Mucosa of stomach (tissue), 1 donor: ENCODE measurements around the gene MAGEA9B.
A peak's percentile ranks its signal among the peaks of the same experiment; 100 is the strongest.
"Not testable (repeated sequence)": the region's sequence is repeated elsewhere in the genome, so short reads cannot be mapped to it uniquely, and the experiment has no call there.

Experiments used
- H3K27me3 ChIP-seq: one replicate; pipeline ENCODE4 v1.7.0; 2013; ENCODE audit warnings: mild to moderate bottlenecking, low read length; ENCODE audit not compliant: control insufficient read depth, insufficient read depth
- H3K36me3 ChIP-seq: one replicate; pipeline ENCODE4 v1.7.0; 2013; ENCODE audit warnings: low read length; ENCODE audit not compliant: control insufficient read depth, insufficient read depth
- H3K4me1 ChIP-seq: one replicate; pipeline ENCODE4 v1.7.0; 2013; ENCODE audit warnings: mild to moderate bottlenecking, low read length; ENCODE audit not compliant: control insufficient read depth, insufficient read depth
- H3K4me3 ChIP-seq: one replicate; pipeline ENCODE4 v1.7.0; 2013; ENCODE audit warnings: low read length
- H3K9ac ChIP-seq: one replicate; pipeline ENCODE4 v1.7.0; 2013; ENCODE audit warnings: mild to moderate bottlenecking, low read length, moderate library complexity
- H3K9me3 ChIP-seq: one replicate; pipeline ENCODE4 v1.7.0; 2013; ENCODE audit warnings: mild to moderate bottlenecking, low read length, moderate library complexity; ENCODE audit not compliant: control insufficient read depth
- donor health status: Pancreatic carcinoma.

MAGEA9B gene

GRCh38 chrX:149587359-149587758 lies at the start of gene MAGEA9B:
TSS of gene MAGEA9B (minus strand) at chrX:149587459. CDS start at chrX:149583179, 4,280 bp downstream.
- not testable (repeated sequence) for H3K4me3 ChIP-seq, H3K9me3 ChIP-seq, H3K4me1 ChIP-seq, H3K36me3 ChIP-seq, H3K9ac ChIP-seq, H3K27me3 ChIP-seq

GRCh38 chrX:149633511-149633910 lies 46.3 kb upstream of the MAGEA9B start:
- H3K36me3 ChIP-seq: no peaks in the 10 kb centered on the region
- peaks cover 16% of the 10 kb centered on the region for H3K4me1 ChIP-seq
- H3K9ac ChIP-seq: no peak overlapping the region
- no peaks in the 10 kb centered on the region for H3K9me3 ChIP-seq
- no peaks in the 10 kb centered on the region for H3K27me3 ChIP-seq
- H3K4me3 ChIP-seq: no peak overlapping the region

- Histone ChIP-seq H3K27me3 (no peaks in the 10 kb centered on the region), H3K9ac (peak within 1 kb of the TSS; percentile 64), H3K4me1 (peaks cover 18% of the 10 kb centered on the region), H3K36me3 (no peaks in the 10 kb centered on the region), H3K4me3 (peak within 1 kb of the TSS; percentile 71), H3K9me3 (no peaks in the 10 kb centered on the region)
Observed at GRCh38 chrX:149631234-149632165, 44.2 kb upstream of the MAGEA9B start, which contains the start of gene TMEM185A. TSS of gene TMEM185A (minus strand) at chrX:149631792. CDS start at chrX:149631580, 212 bp downstream.

GRCh38 chrX:149630681-149631233 lies 43.5 kb upstream of the MAGEA9B start:
- peak overlapping the region; percentile 71 for H3K4me3 ChIP-seq
- peaks cover 18% of the 10 kb centered on the region for H3K4me1 ChIP-seq
- peak overlapping the region; percentile 64 for H3K9ac ChIP-seq
- H3K9me3 ChIP-seq: no peaks in the 10 kb centered on the region
- no peaks in the 10 kb centered on the region for H3K27me3 ChIP-seq
- no peaks in the 10 kb centered on the region for H3K36me3 ChIP-seq

GRCh38 chrX:149629730-149630387 lies 42.6 kb upstream of the MAGEA9B start:
- no peak overlapping the region for H3K4me3 ChIP-seq
- peaks cover 18% of the 10 kb centered on the region for H3K4me1 ChIP-seq
- no peak overlapping the region for H3K9ac ChIP-seq

GRCh38 chrX:149628768-149629167 lies 41.5 kb upstream of the MAGEA9B start:
- Histone ChIP-seq H3K9me3 (no peaks in the 10 kb centered on the region), H3K36me3 (no peaks in the 10 kb centered on the region), H3K27me3 (no peaks in the 10 kb centered on the region), H3K4me1 (peaks cover 18% of the 10 kb centered on the region), H3K4me3 (no peak overlapping the region), H3K9ac (no peak overlapping the region)

More at GRCh38 chrX:149629730-149630387, 42.6 kb upstream of the MAGEA9B start:
- Histone ChIP-seq H3K9me3 (no peaks in the 10 kb centered on the region), H3K36me3 (no peaks in the 10 kb centered on the region), H3K27me3 (no peaks in the 10 kb centered on the region)

GRCh38 chrX:149628280-149628679 lies 41.0 kb upstream of the MAGEA9B start:
- H3K36me3 ChIP-seq: no peaks in the 10 kb centered on the region
- H3K9me3 ChIP-seq: no peaks in the 10 kb centered on the region
- no peak overlapping the region for H3K9ac ChIP-seq
- peaks cover 18% of the 10 kb centered on the region for H3K4me1 ChIP-seq
- no peak overlapping the region for H3K4me3 ChIP-seq
- no peaks in the 10 kb centered on the region for H3K27me3 ChIP-seq

GRCh38 chrX:149626829-149627228 lies 39.6 kb upstream of the MAGEA9B start:
- not testable (repeated sequence) for H3K9ac ChIP-seq, H3K36me3 ChIP-seq, H3K9me3 ChIP-seq, H3K27me3 ChIP-seq, H3K4me3 ChIP-seq
- H3K4me1 ChIP-seq: peaks cover 18% of the 10 kb centered on the region

- not testable (repeated sequence) for H3K9ac ChIP-seq, H3K27me3 ChIP-seq
Observed at GRCh38 chrX:149619662-149620061, 32.4 kb upstream of the MAGEA9B start.

GRCh38 chrX:149618871-149619270 lies 31.6 kb upstream of the MAGEA9B start:
- H3K36me3 ChIP-seq: no peaks in the 10 kb centered on the region
- H3K4me1 ChIP-seq: no peaks in the 10 kb centered on the region
- H3K27me3 ChIP-seq: no peaks in the 10 kb centered on the region
- H3K4me3 ChIP-seq: no peak overlapping the region
- no peaks in the 10 kb centered on the region for H3K9me3 ChIP-seq
- H3K9ac ChIP-seq: no peak overlapping the region

More at GRCh38 chrX:149619662-149620061, 32.4 kb upstream of the MAGEA9B start:
- H3K4me3 ChIP-seq, H3K36me3 ChIP-seq, H3K9me3 ChIP-seq, H3K4me1 ChIP-seq: not testable (repeated sequence)

- Histone ChIP-seq H3K4me3 (no peak overlapping the region), H3K27me3 (no peaks in the 10 kb centered on the region), H3K4me1 (no peaks in the 10 kb centered on the region), H3K9me3 (no peaks in the 10 kb centered on the region), H3K36me3 (no peaks in the 10 kb centered on the region), H3K9ac (no peak overlapping the region)
Observed at GRCh38 chrX:149611623-149612175, 24.4 kb upstream of the MAGEA9B start.

- H3K27me3 ChIP-seq: no peaks in the 10 kb centered on the region
Observed at GRCh38 chrX:149610511-149610910, 23.3 kb upstream of the MAGEA9B start.

More at GRCh38 chrX:149610511-149610910, 23.3 kb upstream of the MAGEA9B start:
- H3K36me3 ChIP-seq: no peaks in the 10 kb centered on the region
- H3K9ac ChIP-seq: no peak overlapping the region
- H3K4me3 ChIP-seq: no peak overlapping the region
- no peaks in the 10 kb centered on the region for H3K9me3 ChIP-seq
- no peaks in the 10 kb centered on the region for H3K4me1 ChIP-seq
